Measurements from ENCODE around the gene RHBDL3. TPM values are rescaled to one million over a fixed set of nuclear protein-coding genes. Genes with fewer than 3 reads are reported as not detected.

RHBDL3 gene
- total and polyA plus RNA-seq, 2 donors (not counting 3 experiments of a cell fraction or from before 2014, with no cell fraction given) = 0.11 to 0.20 TPM

- Histone ChIP-seq H3K36me3 (ENCODE audit: control insufficient read depth in 2 of 2, extremely low read depth in 1 of 2, insufficient read depth in 2 of 2, low read length in 2 of 2) (no peaks in the 10 kb centered on the region), H3K27ac (ENCODE audit: insufficient read depth, low read depth, low read length) (no peak overlapping the region), H3K27me3 (ENCODE audit: control insufficient read depth in 2 of 2, insufficient read depth in 2 of 2, low read length in 2 of 2) (peaks cover 37% of the 10 kb centered on the region in 2 experiments), H3K4me3 (replicated peaks in 1 of 3; ENCODE audit: insufficient read depth in 1 of 3, low read depth in 1 of 3, low read length in 3 of 3) (no peak overlapping the region), H2AFZ (ENCODE audit: low read depth, low read length) (no peak overlapping the region), H3K9ac (replicated peaks; ENCODE audit: extremely low read depth, insufficient read depth, low read length) (no peak overlapping the region), H3K4me1 (ENCODE audit: control insufficient read depth, extremely low read depth, insufficient read depth, low read length) (peaks cover 3% of the 10 kb centered on the region), H4K20me1 (replicated peaks; ENCODE audit: control insufficient read depth, extremely low read depth, insufficient read depth, low read length) (no peaks in the 10 kb centered on the region), H3K79me2 (ENCODE audit: control insufficient read depth, insufficient read depth, low read length) (no peaks in the 10 kb centered on the region), H3K9me3 (replicated peaks; ENCODE audit: control insufficient read depth, insufficient read depth, low read length) (no peaks in the 10 kb centered on the region), H3K9me1 (replicated peaks; ENCODE audit: control insufficient read depth, extremely low read depth, insufficient read depth, low read length) (no peaks in the 10 kb centered on the region), H3K4me2 (ENCODE audit: insufficient read depth, low read length) (no peak overlapping the region)
- TF ChIP-seq CTCF (IDR thresholded peaks at IDR 0.05; ENCODE audit: extremely low read depth in 1 of 2, insufficient read depth in 1 of 2, low read depth in 1 of 2, low read length in 2 of 2) (no peak), POLR2AphosphoS5 (IDR thresholded peaks at IDR 0.05; ENCODE audit: insufficient read depth, low read depth, low read length) (no peak)
- CTCF ChIA-PET = interaction anchor here (1.0 to 3.5 kb wide), 6 partner anchors 9 to 47 kb away, joined by 3 to 14 read pairs (median 5); no protein-coding TSS in a partner anchor
- dilution Hi-C loops (cut with MboI; ENCODE audit: extremely low pct_ligation_motif_present, low sequenced_read_pairs) = no loop called here
- POLR2A ChIA-PET = no interaction called here
- BruUV-seq (replicated peaks) = no TSS peak
- DNase-seq (ENCODE audit: low read depth, low spot score) (no peak), FAIRE-seq (no peak)
- intact Hi-C loops (cut with micrococcal nuclease) = no loop called here
These were observed 6.2 kb downstream of the RHBDL3 start for GRCh38 chr17:32271844-32272243.

- H3K79me2 ChIP-seq (ENCODE audit: control insufficient read depth, insufficient read depth, low read length) = no peaks in the 10 kb centered on the region
- POLR2A ChIA-PET = no interaction called here
- no peaks in the 10 kb centered on the region for H3K9me1 ChIP-seq (replicated peaks; ENCODE audit: control insufficient read depth, extremely low read depth, insufficient read depth, low read length)
- TF ChIP-seq GATA2 (IDR thresholded peaks at IDR 0.05; ENCODE audit: insufficient read depth, insufficient read length, low read depth, low read length) (no peak), CTCF (IDR thresholded peaks at IDR 0.05; ENCODE audit: extremely low read depth in 1 of 2, insufficient read depth in 1 of 2, low read depth in 1 of 2, low read length in 2 of 2) (no peak), POLR2A (IDR thresholded peaks at IDR 0.05; ENCODE audit: low read depth, low read length) (no peak), MYC (IDR thresholded peaks at IDR 0.05; ENCODE audit: low read depth, low read length) (no peak), EZH2 (IDR thresholded peaks at IDR 0.05; ENCODE audit: borderline replicate concordance, low read depth, low read length, severe bottlenecking) (no peak), FOS (IDR thresholded peaks at IDR 0.05; ENCODE audit: borderline replicate concordance, insufficient read depth, low read length) (no peak), JUN (IDR thresholded peaks at IDR 0.05; ENCODE audit: borderline replicate concordance, insufficient read depth, insufficient read length, low read depth) (no peak), POLR2AphosphoS5 (IDR thresholded peaks at IDR 0.05; ENCODE audit: insufficient read depth, low read depth, low read length) (no peak), MAX (IDR thresholded peaks at IDR 0.05; ENCODE audit: insufficient read depth, insufficient read length) (no peak)
- H3K4me1 ChIP-seq (ENCODE audit: control insufficient read depth, extremely low read depth, insufficient read depth, low read length) = no peaks in the 10 kb centered on the region
- no peak overlapping the region for H3K9ac ChIP-seq (replicated peaks; ENCODE audit: extremely low read depth, insufficient read depth, low read length)
- no peaks in the 10 kb centered on the region for H4K20me1 ChIP-seq (replicated peaks; ENCODE audit: control insufficient read depth, extremely low read depth, insufficient read depth, low read length)
- no peak overlapping the region for H2AFZ ChIP-seq (ENCODE audit: low read depth, low read length)
- H3K4me3 ChIP-seq (replicated peaks in 1 of 3; ENCODE audit: insufficient read depth in 1 of 3, low read depth in 1 of 3, low read length in 3 of 3) = no peak overlapping the region
- CTCF ChIA-PET = interaction anchor here (0.6 kb wide), 1 partner anchor 10 kb away, joined by 3 read pairs; no protein-coding TSS in a partner anchor
- no TSS peak for BruUV-seq (replicated peaks)
- FAIRE-seq (no peak), DNase-seq (ENCODE audit: low read depth, low spot score) (no peak)
- intact Hi-C loops (cut with micrococcal nuclease) = no loop called here
- no peak overlapping the region for H3K4me2 ChIP-seq (ENCODE audit: insufficient read depth, low read length)
- H3K36me3 ChIP-seq (ENCODE audit: control insufficient read depth in 2 of 2, extremely low read depth in 1 of 2, insufficient read depth in 2 of 2, low read length in 2 of 2) = no peaks in the 10 kb centered on the region
- H3K9me3 ChIP-seq (replicated peaks; ENCODE audit: control insufficient read depth, insufficient read depth, low read length) = no peaks in the 10 kb centered on the region
- dilution Hi-C loops (cut with MboI; ENCODE audit: extremely low pct_ligation_motif_present, low sequenced_read_pairs) = no loop called here
- H3K27me3 ChIP-seq (ENCODE audit: control insufficient read depth in 2 of 2, insufficient read depth in 2 of 2, low read length in 2 of 2) = peaks cover 14 to 16% of the 10 kb centered on the region in 2 experiments
- no peak overlapping the region for H3K27ac ChIP-seq (ENCODE audit: insufficient read depth, low read depth, low read length)
These were observed 8.5 kb downstream of the RHBDL3 start for GRCh38 chr17:32274101-32274500.

Measured in endothelial cell of umbilical vein (primary cell).